K562 (cell line): ENCODE data around the gene THAP6. TPM values are rescaled to one million over a fixed set of nuclear protein-coding genes. Genes with fewer than 3 reads are reported as not detected.

Experiments used
- ATAC-seq: fragments of 200-7000 bp; cut with Tn5 transposase; 3 replicates; pipeline ENCODE4 v1.9.1; 2020; ENCODE audit warnings: moderate library complexity
- BruUV-seq: library from RNA; stranded (reverse); fragments of 400-500 nt; replicated peaks from 2 replicates; lab custom pipeline; 2021; lab: Mats Ljungman, UMichigan
- CTCF ChIA-PET: fragments of 300-600 bp; formaldehyde crosslinking; extraction: SDS; loops from one replicate; lab custom pipeline; 2021; ENCODE audit warnings: low intra/inter-chr PET ratio; lab: Yijun Ruan, JAX
- POLR2A ChIA-PET: fragments of 300-600, 350-650 bp; sonication (Branson Sonifier 250); formaldehyde crosslinking; extraction: SDS; loops from one replicate; lab custom pipeline; 2021; ENCODE audit warnings: antibody characterized with exemption, inconsistent platforms; lab: Yijun Ruan, JAX
- DNase-seq, 4 experiments: peaks; one replicate each; pipeline versions ENCODE4 v3.0.0 to v3.0.0-alpha.2; 2011 to 2018; ENCODE audit warnings: low spot score in 3 of 4, mixed read lengths in 3 of 4; ENCODE audit errors: extremely low read depth in 1 of 4
- FAIRE-seq: peaks from 2 replicates; lab custom pipeline; 2011; peaks lifted over from hg19 to GRCh38; lab: Jason Lieb, UNC
- H2AFZ ChIP-seq: 2 replicates; pipeline ENCODE4 v1.6.0; 2011; ENCODE audit warnings: low read depth, low read length, control low read depth, inconsistent platforms
- H3K27ac ChIP-seq: fragments of 200-600 bp; 3 replicates; pipeline ENCODE4 v1.8.0; 2011; ENCODE audit warnings: low read depth, mild to moderate bottlenecking, control low read depth, inconsistent platforms, low read length, moderate library complexity, mixed read lengths; ENCODE audit errors: extremely low read depth
- H3K27me3 ChIP-seq, 2 experiments: fragments of 300-600 bp in 1 of 2; 2 replicates in 1 of 2; 3 replicates in 1 of 2; pipeline versions ENCODE4 v1.6.0 to v1.8.0; 2011; ENCODE audit warnings: inconsistent platforms in 2 of 2, low read length in 2 of 2, mild to moderate bottlenecking in 1 of 2, mixed read lengths in 1 of 2, moderate library complexity in 1 of 2; ENCODE audit not compliant: control insufficient read depth in 2 of 2, insufficient read depth in 2 of 2
- H3K36me3 ChIP-seq: fragments of 300-600 bp; 3 replicates; pipeline ENCODE4 v1.8.0; 2011; ENCODE audit warnings: mild to moderate bottlenecking, low read length, inconsistent platforms; ENCODE audit not compliant: control insufficient read depth, insufficient read depth
- H3K4me1 ChIP-seq, 2 experiments: fragments of 200-600 bp in 1 of 2; replicated peaks in 1 of 2; 2 replicates in 1 of 2; 3 replicates in 1 of 2; pipeline versions ENCODE4 v1.5.1 to v1.8.0; 2011; ENCODE audit warnings: inconsistent platforms in 2 of 2, low read length in 2 of 2, mild to moderate bottlenecking in 1 of 2, mixed read lengths in 1 of 2, moderate library complexity in 1 of 2; ENCODE audit not compliant: control insufficient read depth in 2 of 2, insufficient read depth in 2 of 2
- H3K4me2 ChIP-seq: 2 replicates; pipeline ENCODE4 v1.6.1; 2011; ENCODE audit warnings: low read length, control low read depth, inconsistent platforms, mixed read lengths; ENCODE audit not compliant: insufficient read depth
- H3K4me3 ChIP-seq: fragments of 200-600 bp; sonication (generic), shearing (Covaris generic); 2 replicates; pipeline ENCODE4 v1.5.1; 2016; ENCODE audit warnings: control low read depth, inconsistent platforms
- H3K79me2 ChIP-seq: fragments of 200-600 bp; 3 replicates; pipeline ENCODE4 v1.8.0; 2011; ENCODE audit warnings: low read length, inconsistent platforms; ENCODE audit not compliant: control insufficient read depth, insufficient read depth
- H3K9ac ChIP-seq, 2 experiments: 2 replicates each; pipeline versions ENCODE4 v1.6.0 to v1.6.1; 2011; ENCODE audit warnings: low read depth in 2 of 2, low read length in 2 of 2, control low read depth in 1 of 2, inconsistent platforms in 1 of 2, mild to moderate bottlenecking in 1 of 2, mixed read lengths in 1 of 2; ENCODE audit not compliant: insufficient read depth in 1 of 2
- H3K9me1 ChIP-seq: one replicate; pipeline ENCODE4 v1.6.0; 2011; ENCODE audit warnings: inconsistent platforms, mild to moderate bottlenecking, low read length, moderate library complexity; ENCODE audit not compliant: control insufficient read depth, insufficient read depth
- H3K9me3 ChIP-seq: replicated peaks from 2 replicates; pipeline ENCODE4 v1.5.1; 2011; ENCODE audit warnings: low read depth, low read length, inconsistent platforms; ENCODE audit not compliant: control insufficient read depth, insufficient read depth
- H4K20me1 ChIP-seq: replicated peaks from 2 replicates; pipeline ENCODE4 v1.6.1; 2011; ENCODE audit warnings: low read length, inconsistent platforms, mixed read lengths; ENCODE audit not compliant: control insufficient read depth, insufficient read depth
- ATF1 ChIP-seq, 2 experiments: fragments of 450-650 bp in 1 of 2; IDR thresholded peaks; 2 replicates each; pipeline ENCODE4 v1.6.1; 2016; ENCODE audit warnings: missing compliant biosample characterization in 1 of 2, missing genetic modification characterization in 1 of 2
- CBX8 ChIP-seq: fragments of 200-600 bp; sonication (generic); IDR thresholded peaks from 2 replicates; pipeline ENCODE4 v1.6.1; 2012; ENCODE audit warnings: borderline replicate concordance, mixed run types, low read depth, mild to moderate bottlenecking, moderate library complexity, mixed read lengths, low read length, control low read depth, inconsistent platforms; ENCODE audit not compliant: poor library complexity, severe bottlenecking; ENCODE audit errors: extremely low read depth
- CHD2 ChIP-seq: IDR thresholded peaks from 2 replicates; pipeline ENCODE4 v1.6.1; 2011; ENCODE audit warnings: low read depth, low read length
- HDGF ChIP-seq: fragments of 450-650 bp; IDR thresholded peaks from 2 replicates; pipeline ENCODE4 v1.6.1; 2016
- HOXB6 ChIP-seq: fragments of 250-450 bp; sonication (Bioruptor Pico); IDR thresholded peaks from 2 replicates; pipeline ENCODE4 v1.5.1; 2022; ENCODE audit warnings: mild to moderate bottlenecking, borderline replicate concordance
- NFYB ChIP-seq: IDR thresholded peaks from 2 replicates; pipeline ENCODE4 v1.6.1; 2011; ENCODE audit warnings: mild to moderate bottlenecking, moderate library complexity; ENCODE audit not compliant: insufficient read length; ENCODE audit errors: extremely low read depth
- TARDBP ChIP-seq: fragments of 450-650 bp; IDR thresholded peaks from 2 replicates; pipeline ENCODE4 v1.6.1; 2016
- TEAD2 ChIP-seq: fragments of 450-650 bp; IDR thresholded peaks from 2 replicates; pipeline ENCODE4 v1.6.1; 2016; ENCODE audit warnings: missing genetic modification characterization, control low read depth, missing compliant biosample characterization
- ZC3H11A ChIP-seq: IDR thresholded peaks from 2 replicates; pipeline ENCODE4 v1.6.1; 2012; ENCODE audit warnings: low read depth, low read length, improper control_type of control experiment
- ZEB2 ChIP-seq: fragments of 450-650 bp; IDR thresholded peaks from 2 replicates; pipeline ENCODE4 v1.6.1; 2016
- ZNF444 ChIP-seq: fragments of 250-450 bp; sonication (Bioruptor Pico); IDR thresholded peaks from 2 replicates; pipeline ENCODE4 v1.4.0; 2020; ENCODE audit warnings: mild to moderate bottlenecking, moderate library complexity
- WGBS: fragments of 100-300 bp; shearing (Covaris generic); methylation state at CpG from one replicate; pipeline ENCODE4 v1.1.6; 2016; ENCODE audit warnings: low coverage, mixed read lengths; ENCODE audit not compliant: insufficient coverage; ENCODE audit errors: missing lambda C conversion rate; 5-methylcytosine and 5-hydroxymethylcytosine counted together
- in situ Hi-C: fragments of 300-500 bp; cut with MboI; formaldehyde crosslinking; loops from 4 replicates; pipeline ENCODE4 v1.15.0; 2018; ENCODE audit warnings: inconsistent platforms, mixed read lengths
- intact Hi-C: fragments of 100-400 bp; cut with micrococcal nuclease; formaldehyde crosslinking; loops from 2 replicates; pipeline ENCODE4 v1.14.2; 2022
- polyA plus RNA-seq, 8 experiments: library from polyadenylated mRNA; depleted of rRNA in 4 of 8; stranded (reverse) in 5 of 8; unstranded in 3 of 8; fragments of >200 nt; fragmentation: Nextera tagmentation in 2 of 8; fragmentation: Illumina TruSeq in 1 of 8; extraction: Ambion mirVana in 2 of 8; extraction: Trizol in 1 of 8; gene quantifications; 2 replicates each; pipeline versions ENCODE4 v1.2.1 to v1.2.3, GENCODE V29; 2011 to 2014; ENCODE audit warnings: inconsistent platforms in 1 of 8, missing spikeins in 1 of 8
- total RNA-seq, 7 experiments: library from RNA; depleted of rRNA in 6 of 7; stranded (reverse); fragments of >200 nt in 6 of 7; fragmentation: Illumina TruSeq in 2 of 7; extraction: Trizol in 2 of 7; gene quantifications; 2 replicates each; pipeline versions ENCODE4 v1.2.1 to v1.2.3, GENCODE V29; 2011 to 2021; ENCODE audit warnings: low replicate concordance in 1 of 7
- TF ChIP-seq, protein P1 (sequence below): sonication (generic); formaldehyde crosslinking; IDR thresholded peaks from 2 replicates; pipeline ENCODE4 v1.8.0; 2022; ENCODE audit warnings: mild to moderate bottlenecking, missing genetic modification reagents
- TF ChIP-seq, protein P2 (sequence below): sonication (generic); formaldehyde crosslinking; IDR thresholded peaks from 2 replicates; pipeline ENCODE4 v1.8.1; 2022; ENCODE audit warnings: missing genetic modification reagents
- TF ChIP-seq, protein P3 (sequence below): fragments of 450-650 bp; IDR thresholded peaks from 2 replicates; pipeline ENCODE4 v1.6.1; 2016; ENCODE audit warnings: low read depth, mild to moderate bottlenecking, moderate library complexity

Gene THAP6
- total and polyA plus RNA-seq, 9 of the 15 experiments (the other 6 are each of a cell fraction or from before 2014, with no cell fraction given): 8.9 to 30.4 (median 17.3) TPM

DNA sequence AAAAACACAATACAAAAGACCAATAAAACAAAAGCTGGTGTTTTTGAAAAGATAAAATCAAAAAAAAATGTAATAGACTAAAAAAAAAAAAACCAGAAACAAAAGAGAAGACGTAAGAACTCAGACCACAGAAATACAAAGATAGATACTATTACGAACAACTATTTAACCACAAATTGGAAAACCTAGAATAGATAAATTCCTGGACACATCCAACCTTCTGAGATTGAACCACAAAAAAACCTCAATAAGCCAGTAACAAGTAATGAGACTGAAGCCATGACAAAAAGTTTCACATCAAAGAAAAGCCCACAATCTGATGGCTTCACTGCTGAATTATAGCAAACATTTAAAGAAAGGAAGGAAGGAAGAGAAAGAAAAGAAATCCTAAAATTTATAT, 16.2 kb upstream of the THAP6 start:
- POLR2A ChIA-PET: interaction anchor here (0.9 to 1.2 kb wide), 2 partner anchors 13 to 15 kb away, joined by 3 to 6 read pairs; no protein-coding TSS in a partner anchor
- DNase-seq (no peak), FAIRE-seq (no peak), ATAC-seq (no peak)
- no peak overlapping the region for H3K9ac ChIP-seq
- no TSS peak for BruUV-seq
- WGBS: 76% methylated on average over 2 of the region's 2 CpGs
- TF ChIP-seq, protein P1, sequence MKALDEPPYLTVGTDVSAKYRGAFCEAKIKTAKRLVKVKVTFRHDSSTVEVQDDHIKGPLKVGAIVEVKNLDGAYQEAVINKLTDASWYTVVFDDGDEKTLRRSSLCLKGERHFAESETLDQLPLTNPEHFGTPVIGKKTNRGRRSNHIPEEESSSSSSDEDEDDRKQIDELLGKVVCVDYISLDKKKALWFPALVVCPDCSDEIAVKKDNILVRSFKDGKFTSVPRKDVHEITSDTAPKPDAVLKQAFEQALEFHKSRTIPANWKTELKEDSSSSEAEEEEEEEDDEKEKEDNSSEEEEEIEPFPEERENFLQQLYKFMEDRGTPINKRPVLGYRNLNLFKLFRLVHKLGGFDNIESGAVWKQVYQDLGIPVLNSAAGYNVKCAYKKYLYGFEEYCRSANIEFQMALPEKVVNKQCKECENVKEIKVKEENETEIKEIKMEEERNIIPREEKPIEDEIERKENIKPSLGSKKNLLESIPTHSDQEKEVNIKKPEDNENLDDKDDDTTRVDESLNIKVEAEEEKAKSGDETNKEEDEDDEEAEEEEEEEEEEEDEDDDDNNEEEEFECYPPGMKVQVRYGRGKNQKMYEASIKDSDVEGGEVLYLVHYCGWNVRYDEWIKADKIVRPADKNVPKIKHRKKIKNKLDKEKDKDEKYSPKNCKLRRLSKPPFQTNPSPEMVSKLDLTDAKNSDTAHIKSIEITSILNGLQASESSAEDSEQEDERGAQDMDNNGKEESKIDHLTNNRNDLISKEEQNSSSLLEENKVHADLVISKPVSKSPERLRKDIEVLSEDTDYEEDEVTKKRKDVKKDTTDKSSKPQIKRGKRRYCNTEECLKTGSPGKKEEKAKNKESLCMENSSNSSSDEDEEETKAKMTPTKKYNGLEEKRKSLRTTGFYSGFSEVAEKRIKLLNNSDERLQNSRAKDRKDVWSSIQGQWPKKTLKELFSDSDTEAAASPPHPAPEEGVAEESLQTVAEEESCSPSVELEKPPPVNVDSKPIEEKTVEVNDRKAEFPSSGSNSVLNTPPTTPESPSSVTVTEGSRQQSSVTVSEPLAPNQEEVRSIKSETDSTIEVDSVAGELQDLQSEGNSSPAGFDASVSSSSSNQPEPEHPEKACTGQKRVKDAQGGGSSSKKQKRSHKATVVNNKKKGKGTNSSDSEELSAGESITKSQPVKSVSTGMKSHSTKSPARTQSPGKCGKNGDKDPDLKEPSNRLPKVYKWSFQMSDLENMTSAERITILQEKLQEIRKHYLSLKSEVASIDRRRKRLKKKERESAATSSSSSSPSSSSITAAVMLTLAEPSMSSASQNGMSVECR (CRISPR knock-in tag): no peak
- TF ChIP-seq ZC3H11A (no peak), ZNF444 (CRISPR knock-in tag) (no peak), CHD2 (no peak), TEAD2 (no peak), ZEB2 (no peak), HOXB6 (CRISPR knock-in tag) (no peak), HDGF (no peak), NFYB (no peak), CBX8 (no peak), TARDBP (no peak), ATF1 (CRISPR knock-in tag; IDR thresholded peaks at IDR 0.05) (no peak), ATF1 (tag; IDR thresholded peaks at IDR 0.05) (no peak)
- TF ChIP-seq, protein P2, sequence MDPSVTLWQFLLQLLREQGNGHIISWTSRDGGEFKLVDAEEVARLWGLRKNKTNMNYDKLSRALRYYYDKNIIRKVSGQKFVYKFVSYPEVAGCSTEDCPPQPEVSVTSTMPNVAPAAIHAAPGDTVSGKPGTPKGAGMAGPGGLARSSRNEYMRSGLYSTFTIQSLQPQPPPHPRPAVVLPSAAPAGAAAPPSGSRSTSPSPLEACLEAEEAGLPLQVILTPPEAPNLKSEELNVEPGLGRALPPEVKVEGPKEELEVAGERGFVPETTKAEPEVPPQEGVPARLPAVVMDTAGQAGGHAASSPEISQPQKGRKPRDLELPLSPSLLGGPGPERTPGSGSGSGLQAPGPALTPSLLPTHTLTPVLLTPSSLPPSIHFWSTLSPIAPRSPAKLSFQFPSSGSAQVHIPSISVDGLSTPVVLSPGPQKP (CRISPR knock-in tag): no peak
- TF ChIP-seq, protein P3, sequence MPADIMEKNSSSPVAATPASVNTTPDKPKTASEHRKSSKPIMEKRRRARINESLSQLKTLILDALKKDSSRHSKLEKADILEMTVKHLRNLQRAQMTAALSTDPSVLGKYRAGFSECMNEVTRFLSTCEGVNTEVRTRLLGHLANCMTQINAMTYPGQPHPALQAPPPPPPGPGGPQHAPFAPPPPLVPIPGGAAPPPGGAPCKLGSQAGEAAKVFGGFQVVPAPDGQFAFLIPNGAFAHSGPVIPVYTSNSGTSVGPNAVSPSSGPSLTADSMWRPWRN: no peak
- no peaks in the 10 kb centered on the region for H3K9me1 ChIP-seq
- peaks cover 64% of the 10 kb centered on the region for H3K36me3 ChIP-seq
- in situ Hi-C loops: no loop called here
- intact Hi-C loops: no loop called here
- no peaks in the 10 kb centered on the region for H4K20me1 ChIP-seq
- no peak overlapping the region for H3K4me2 ChIP-seq
- H3K27ac ChIP-seq: no peak overlapping the region; the same call in 2 of the 3 replicates
- no peak overlapping the region for H3K4me3 ChIP-seq
- H3K4me1 ChIP-seq: peaks cover 0 to 3% of the 10 kb centered on the region in 2 experiments; a peak in 1 of 5 replicates
- peaks cover 48% of the 10 kb centered on the region for H3K79me2 ChIP-seq
- CTCF ChIA-PET: no interaction called here
- no peaks in the 10 kb centered on the region for H3K27me3 ChIP-seq
- H2AFZ ChIP-seq: no peak overlapping the region
- no peaks in the 10 kb centered on the region; the same call in 1 of the 2 replicates for H3K9me3 ChIP-seq
